Measurements from ENCODE around the gene CYP2C8. TPM values are rescaled to one million over a fixed set of nuclear protein-coding genes. Genes with fewer than 3 reads are reported as not detected.

Gene CYP2C8
- total RNA-seq, 1 donor from 2014 or later = 0.46 TPM

- H3K4me1 ChIP-seq = no peaks in the 10 kb centered on the region
- no peaks in the 10 kb centered on the region for H3K27me3 ChIP-seq
- DNase-seq = no peak
- no peak overlapping the region for H3K27ac ChIP-seq
- ATAC-seq = peak; percentile 67
- TF ChIP-seq, protein P1, sequence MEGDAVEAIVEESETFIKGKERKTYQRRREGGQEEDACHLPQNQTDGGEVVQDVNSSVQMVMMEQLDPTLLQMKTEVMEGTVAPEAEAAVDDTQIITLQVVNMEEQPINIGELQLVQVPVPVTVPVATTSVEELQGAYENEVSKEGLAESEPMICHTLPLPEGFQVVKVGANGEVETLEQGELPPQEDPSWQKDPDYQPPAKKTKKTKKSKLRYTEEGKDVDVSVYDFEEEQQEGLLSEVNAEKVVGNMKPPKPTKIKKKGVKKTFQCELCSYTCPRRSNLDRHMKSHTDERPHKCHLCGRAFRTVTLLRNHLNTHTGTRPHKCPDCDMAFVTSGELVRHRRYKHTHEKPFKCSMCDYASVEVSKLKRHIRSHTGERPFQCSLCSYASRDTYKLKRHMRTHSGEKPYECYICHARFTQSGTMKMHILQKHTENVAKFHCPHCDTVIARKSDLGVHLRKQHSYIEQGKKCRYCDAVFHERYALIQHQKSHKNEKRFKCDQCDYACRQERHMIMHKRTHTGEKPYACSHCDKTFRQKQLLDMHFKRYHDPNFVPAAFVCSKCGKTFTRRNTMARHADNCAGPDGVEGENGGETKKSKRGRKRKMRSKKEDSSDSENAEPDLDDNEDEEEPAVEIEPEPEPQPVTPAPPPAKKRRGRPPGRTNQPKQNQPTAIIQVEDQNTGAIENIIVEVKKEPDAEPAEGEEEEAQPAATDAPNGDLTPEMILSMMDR (IDR thresholded peaks at IDR 0.05) = no peak
- intact Hi-C loops (cut with DNase I) = no loop called here
- H3K36me3 ChIP-seq = no peaks in the 10 kb centered on the region
- no peaks in the 10 kb centered on the region for H3K9me3 ChIP-seq
- no peak overlapping the region for H3K4me3 ChIP-seq
Observed at GRCh38 chr10:95035332-95036295, 33.7 kb downstream of the CYP2C8 start.

DNA sequence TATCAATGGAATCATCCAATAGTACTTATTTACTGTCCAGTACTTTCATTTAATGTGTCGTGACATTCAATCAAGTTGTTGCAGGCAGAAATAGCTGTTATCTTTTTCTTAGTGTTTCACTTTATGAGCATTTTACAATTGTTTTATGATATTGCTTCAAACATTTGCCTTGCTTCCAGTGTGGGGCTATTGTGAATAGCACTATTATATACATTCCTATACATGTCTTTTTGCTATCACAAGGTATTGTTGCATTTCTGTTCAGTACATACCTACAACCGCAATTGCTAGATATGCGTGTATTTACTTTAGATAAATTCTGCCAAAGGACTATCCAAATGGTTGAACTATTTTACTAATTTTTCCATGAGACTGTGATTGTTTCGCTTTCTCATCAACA lies 34.9 kb downstream of the CYP2C8 start:
- TF ChIP-seq, protein P1 (IDR thresholded peaks at IDR 0.05) = no peak
- intact Hi-C loops (cut with DNase I) = no loop called here
- H3K27ac ChIP-seq = no peak overlapping the region
- ATAC-seq = no peak
- no peaks in the 10 kb centered on the region for H3K9me3 ChIP-seq
- H3K4me3 ChIP-seq = no peak overlapping the region
- no peaks in the 10 kb centered on the region for H3K4me1 ChIP-seq
- DNase-seq = no peak
- no peaks in the 10 kb centered on the region for H3K27me3 ChIP-seq
- no peaks in the 10 kb centered on the region for H3K36me3 ChIP-seq

- no peaks in the 10 kb centered on the region for H3K27me3 ChIP-seq
- H3K9me3 ChIP-seq = no peaks in the 10 kb centered on the region
- no peak for ATAC-seq
- no peak for DNase-seq
- TF ChIP-seq, protein P1 (IDR thresholded peaks at IDR 0.05) = no peak
- intact Hi-C loops (cut with DNase I) = no loop called here
- no peak overlapping the region for H3K27ac ChIP-seq
- H3K36me3 ChIP-seq = no peaks in the 10 kb centered on the region
- H3K4me1 ChIP-seq = no peaks in the 10 kb centered on the region
- no peak overlapping the region for H3K4me3 ChIP-seq
Observed at GRCh38 chr10:95031656-95032055, 37.6 kb downstream of the CYP2C8 start.

DNA sequence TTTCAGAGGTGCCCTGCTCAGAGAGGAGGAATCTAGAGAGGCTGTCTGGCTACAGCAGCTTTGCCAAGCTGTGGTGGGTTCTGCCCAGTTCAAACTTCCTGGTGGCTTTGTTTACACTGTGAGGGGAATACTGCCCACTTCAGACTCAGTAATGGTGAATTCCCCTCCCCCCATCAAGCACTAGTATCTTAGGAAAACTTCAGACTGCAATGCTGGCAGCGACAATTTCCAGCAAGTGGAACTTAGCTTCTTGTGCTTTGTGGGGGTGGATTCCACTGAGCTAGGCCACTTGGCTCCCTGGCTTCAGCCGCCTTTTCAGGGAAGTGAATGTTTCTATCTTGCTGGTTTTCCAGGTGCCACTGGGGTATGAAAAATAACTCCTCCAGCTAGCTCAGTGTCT lies 42.8 kb downstream of the CYP2C8 start:
- H3K9me3 ChIP-seq = no peaks in the 10 kb centered on the region
- intact Hi-C loops (cut with DNase I) = no loop called here
- DNase-seq (no peak), ATAC-seq (peak; percentile 35)
- no peak overlapping the region for H3K4me3 ChIP-seq
- no peaks in the 10 kb centered on the region for H3K36me3 ChIP-seq
- no peaks in the 10 kb centered on the region for H3K4me1 ChIP-seq
- TF ChIP-seq, protein P1 (IDR thresholded peaks at IDR 0.05) = no peak
- H3K27me3 ChIP-seq = no peaks in the 10 kb centered on the region
- no peak overlapping the region for H3K27ac ChIP-seq

DNA sequence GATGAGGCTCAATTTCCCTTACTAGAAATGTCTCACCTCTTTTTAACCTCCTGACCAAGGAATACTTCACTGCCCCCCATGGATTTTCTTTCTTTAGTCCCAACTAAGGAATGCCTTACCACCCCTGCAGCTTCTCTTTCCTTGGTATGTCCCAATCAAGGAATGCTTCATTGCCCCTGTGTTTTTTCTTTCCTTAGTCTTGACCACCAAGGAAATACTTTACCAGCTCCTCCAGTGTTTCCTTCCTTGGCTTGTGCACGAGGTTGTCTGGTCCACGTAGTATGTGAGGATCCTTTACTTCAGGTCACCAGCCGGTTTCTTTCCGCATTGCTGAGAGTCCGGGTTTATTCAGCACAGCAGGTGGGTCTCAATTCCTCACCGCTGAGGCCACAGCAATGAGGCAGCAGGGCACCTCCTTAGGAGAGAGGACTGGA lies 71.5 kb downstream of the CYP2C8 start:
- DNase-seq = no peak
- Histone ChIP-seq H3K27ac (no peak overlapping the region), H3K4me3 (no peak overlapping the region), H3K36me3 (no peaks in the 10 kb centered on the region), H3K9me3 (no peaks in the 10 kb centered on the region), H3K27me3 (no peaks in the 10 kb centered on the region), H3K4me1 (no peaks in the 10 kb centered on the region)
- ATAC-seq = no peak
- intact Hi-C loops (cut with DNase I) = no loop called here
- TF ChIP-seq, protein P1 (IDR thresholded peaks at IDR 0.05) = no peak

All from upper lobe of right lung (tissue), 1 donor.